Skeletal muscle tissue (tissue), 4 donors: ENCODE measurements around the gene CYP1B1. TPM values are rescaled to one million over a fixed set of nuclear protein-coding genes. Genes with fewer than 3 reads are reported as not detected.

ENCODE experiments used
- H3K27ac ChIP-seq: one replicate; pipeline ENCODE4 v1.7.0; 2013; ENCODE audit warnings: mild to moderate bottlenecking, low read depth, low read length, inconsistent platforms
- H3K27me3 ChIP-seq, 3 donors: one replicate each; pipeline ENCODE4 v1.7.0; 2013; ENCODE audit warnings: low read length in 3 of 3; ENCODE audit not compliant: control insufficient read depth in 3 of 3, insufficient read depth in 3 of 3
- H3K36me3 ChIP-seq, 3 donors: one replicate each; pipeline ENCODE4 v1.7.0; 2013; ENCODE audit warnings: low read length in 3 of 3; ENCODE audit not compliant: control insufficient read depth in 3 of 3, insufficient read depth in 3 of 3
- H3K4me1 ChIP-seq, 3 donors: one replicate each; pipeline ENCODE4 v1.7.0; 2013; ENCODE audit warnings: low read length in 3 of 3, mild to moderate bottlenecking in 3 of 3; ENCODE audit not compliant: control insufficient read depth in 3 of 3, insufficient read depth in 3 of 3
- H3K4me3 ChIP-seq, 3 donors: one replicate each; pipeline ENCODE4 v1.7.0; 2013; ENCODE audit warnings: low read length in 3 of 3
- H3K9ac ChIP-seq, 3 donors: one replicate each; pipeline ENCODE4 v1.7.0; 2013; ENCODE audit warnings: low read length in 3 of 3, mild to moderate bottlenecking in 3 of 3, moderate library complexity in 2 of 3, low read depth in 1 of 3
- H3K9me3 ChIP-seq, 3 donors: one replicate each; pipeline ENCODE4 v1.7.0; 2013; ENCODE audit warnings: low read length in 3 of 3; ENCODE audit not compliant: control insufficient read depth in 3 of 3
- total RNA-seq: library from RNA; depleted of rRNA; stranded (reverse); fragments of >200 nt; gene quantifications from one replicate; pipeline ENCODE4 v1.2.3, GENCODE V29; 2014
- donor health status: Osteomylitis.

Gene CYP1B1
- total RNA-seq, 1 donor from 2014 or later: 4.7 TPM

- Histone ChIP-seq H3K4me3 (peak overlapping the region; percentile 52 to 72 (median 70)), H3K27me3 (peaks cover 33 to 52% (median 46%) of the 10 kb centered on the region in 3 donors), H3K27ac (peak overlapping the region; percentile 70), H3K36me3 (no peaks in the 10 kb centered on the region), H3K9ac (peak overlapping the region; percentile 13 to 73 (median 60)), H3K9me3 (peaks cover 0 to 2% (median 0%) of the 10 kb centered on the region in 3 donors), H3K4me1 (peaks cover 21 to 32% (median 32%) of the 10 kb centered on the region in 3 donors)
These were observed 1.4 kb upstream of the CYP1B1 start for GRCh38 chr2:38077431-38077769.

- peaks cover 33 to 52% (median 46%) of the 10 kb centered on the region in 3 donors for H3K27me3 ChIP-seq
- peak overlapping the region; percentile 70 for H3K27ac ChIP-seq
- peak overlapping the region; percentile 20 to 73 (median 60) for H3K9ac ChIP-seq
- peaks cover 0 to 2% (median 0%) of the 10 kb centered on the region in 3 donors for H3K9me3 ChIP-seq
- no peaks in the 10 kb centered on the region for H3K36me3 ChIP-seq
- peak overlapping the region; percentile 67 to 72 (median 70) for H3K4me3 ChIP-seq
- H3K4me1 ChIP-seq: peaks cover 21 to 32% (median 32%) of the 10 kb centered on the region in 3 donors
These were observed 919 bp upstream of the CYP1B1 start for GRCh38 chr2:38076710-38077430.

DNA sequence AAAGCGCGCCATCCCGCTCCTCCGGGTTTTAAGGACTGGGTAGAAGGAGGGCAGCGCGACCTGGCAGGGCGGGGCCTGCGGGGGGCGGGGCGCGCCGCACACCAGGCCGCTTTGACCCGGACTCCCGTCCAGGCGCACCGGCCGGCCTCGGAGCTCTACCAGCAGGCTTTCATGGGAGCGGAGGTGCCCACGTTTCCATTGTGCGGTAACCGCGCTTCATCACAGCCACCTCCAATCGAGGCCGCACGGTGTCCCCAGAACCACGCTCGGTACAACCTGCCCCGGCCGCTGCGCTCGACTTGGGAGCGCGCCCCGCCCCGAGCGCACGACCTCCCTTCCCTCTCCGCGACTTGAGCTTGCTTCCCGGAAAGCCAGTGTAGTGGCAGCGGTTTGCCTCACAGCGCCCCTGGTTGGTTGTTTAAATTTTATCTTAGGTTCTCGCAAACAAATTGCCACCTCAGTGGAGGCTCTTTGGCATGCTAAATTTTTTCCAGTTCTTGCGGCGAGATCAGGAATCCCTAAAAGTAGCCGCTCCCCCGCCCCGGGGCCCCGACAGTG is 280 bp upstream of the CYP1B1 start:
- peak overlapping the region; percentile 20 to 72 (median 59) for H3K9ac ChIP-seq
- peaks cover 0 to 2% (median 0%) of the 10 kb centered on the region in 3 donors for H3K9me3 ChIP-seq
- no peaks in the 10 kb centered on the region for H3K36me3 ChIP-seq
- H3K4me1 ChIP-seq: peaks cover 21 to 32% (median 32%) of the 10 kb centered on the region in 3 donors
- peak overlapping the region; percentile 70 for H3K27ac ChIP-seq
- peaks cover 33 to 52% (median 46%) of the 10 kb centered on the region in 3 donors for H3K27me3 ChIP-seq
- H3K4me3 ChIP-seq: peak overlapping the region; percentile 67 to 72 (median 70)

- Histone ChIP-seq H3K4me1 (peaks cover 21 to 32% (median 32%) of the 10 kb centered on the region in 3 donors), H3K27me3 (peaks cover 28 to 46% (median 43%) of the 10 kb centered on the region in 3 donors), H3K9me3 (peaks cover 0 to 2% (median 0%) of the 10 kb centered on the region in 3 donors), H3K4me3 (peak overlapping the region; percentile 67 to 72 (median 70)), H3K36me3 (no peaks in the 10 kb centered on the region), H3K27ac (peak overlapping the region; percentile 70), H3K9ac (peak overlapping the region in 2 of 3 donors; percentile 59 to 72)
These were observed 1.0 kb downstream of the CYP1B1 start for GRCh38 chr2:38074764-38075506.

GRCh38 chr2:38074058-38074763 is 1.7 kb downstream of the CYP1B1 start:
- no peaks in the 10 kb centered on the region for H3K36me3 ChIP-seq
- H3K4me1 ChIP-seq: peaks cover 21 to 32% (median 32%) of the 10 kb centered on the region in 3 donors
- peaks cover 28 to 46% (median 43%) of the 10 kb centered on the region in 3 donors for H3K27me3 ChIP-seq
- peak overlapping the region; percentile 58 for H3K27ac ChIP-seq
- peak overlapping the region; percentile 11 to 72 (median 70) for H3K4me3 ChIP-seq
- peaks cover 0 to 2% (median 0%) of the 10 kb centered on the region in 3 donors for H3K9me3 ChIP-seq
- H3K9ac ChIP-seq: peak overlapping the region in 1 of 3 donors; percentile 72

GRCh38 chr2:38073211-38074057 is 2.5 kb downstream of the CYP1B1 start:
- H3K9ac ChIP-seq: peak overlapping the region in 1 of 3 donors; percentile 72
- peaks cover 0 to 2% (median 0%) of the 10 kb centered on the region in 3 donors for H3K9me3 ChIP-seq
- no peaks in the 10 kb centered on the region for H3K36me3 ChIP-seq
- peaks cover 28 to 46% (median 43%) of the 10 kb centered on the region in 3 donors for H3K27me3 ChIP-seq
- peak overlapping the region; percentile 11 to 72 (median 32) for H3K4me3 ChIP-seq
- H3K4me1 ChIP-seq: peaks cover 21 to 32% (median 32%) of the 10 kb centered on the region in 3 donors
- peak overlapping the region; percentile 58 for H3K27ac ChIP-seq

DNA sequence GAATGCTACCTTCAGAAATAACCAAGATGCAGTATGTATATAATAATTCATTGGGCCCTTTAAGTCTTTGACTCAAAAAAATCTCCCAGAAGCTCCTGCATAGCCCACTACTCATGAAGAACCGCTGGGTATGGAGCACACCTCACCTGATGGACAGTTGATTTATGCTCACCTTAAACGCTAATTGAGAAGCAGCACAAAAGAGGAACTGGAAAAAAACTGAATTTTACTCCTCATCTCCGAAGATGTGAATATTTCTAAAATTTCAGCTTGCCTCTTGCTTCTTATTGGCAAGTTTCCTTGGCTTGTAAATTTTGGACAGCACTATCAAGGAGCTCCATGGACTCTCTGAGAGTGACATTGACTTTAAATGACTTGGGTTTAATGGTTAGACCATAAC is 5.5 kb downstream of the CYP1B1 start:
- Histone ChIP-seq H3K4me1 (peaks cover 14 to 17% (median 15%) of the 10 kb centered on the region in 3 donors), H3K27me3 (peaks cover 20 to 26% (median 25%) of the 10 kb centered on the region in 3 donors), H3K27ac (no peak overlapping the region), H3K9ac (no peak overlapping the region), H3K4me3 (no peak overlapping the region), H3K36me3 (peaks cover 0 to 3% (median 0%) of the 10 kb centered on the region in 3 donors), H3K9me3 (peaks cover 0 to 2% (median 0%) of the 10 kb centered on the region in 3 donors)

DNA sequence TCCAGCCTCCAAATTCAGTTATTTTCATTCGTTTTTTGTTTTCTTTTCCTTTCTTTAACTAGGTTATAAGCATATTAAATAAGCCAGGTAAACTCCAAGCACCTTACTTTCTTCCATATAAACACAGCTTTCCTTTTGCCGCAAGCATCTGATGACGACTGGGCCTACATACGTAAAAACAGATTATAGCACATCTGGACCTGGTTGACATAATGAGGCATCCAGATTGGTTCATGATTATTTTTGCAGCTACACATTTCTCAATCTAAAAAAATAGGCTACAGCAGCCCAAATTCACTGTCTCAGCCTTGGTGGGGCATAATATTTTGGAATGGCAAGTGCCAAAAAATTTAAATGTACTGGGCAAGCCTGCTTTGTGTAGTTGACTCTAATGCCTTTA is 7.7 kb downstream of the CYP1B1 start:
- Histone ChIP-seq H3K4me1 (peaks cover 0 to 2% (median 0%) of the 10 kb centered on the region in 3 donors), H3K9ac (no peak overlapping the region), H3K27ac (no peak overlapping the region), H3K4me3 (no peak overlapping the region), H3K27me3 (peaks cover 0 to 4% (median 4%) of the 10 kb centered on the region in 3 donors), H3K36me3 (peaks cover 0 to 3% (median 0%) of the 10 kb centered on the region in 3 donors), H3K9me3 (no peaks in the 10 kb centered on the region)
